HG03342 (cell line): ENCODE data around the gene PAX1.

Experiments used
- ATAC-seq: cut with Tn5 transposase; IDR thresholded peaks from one replicate; pipeline ENCODE4 v1.9.1; 2021; ENCODE audit warnings: mild to moderate bottlenecking, moderate library complexity; ENCODE audit not compliant: unreplicated experiment

The PAX1 gene

DNA sequence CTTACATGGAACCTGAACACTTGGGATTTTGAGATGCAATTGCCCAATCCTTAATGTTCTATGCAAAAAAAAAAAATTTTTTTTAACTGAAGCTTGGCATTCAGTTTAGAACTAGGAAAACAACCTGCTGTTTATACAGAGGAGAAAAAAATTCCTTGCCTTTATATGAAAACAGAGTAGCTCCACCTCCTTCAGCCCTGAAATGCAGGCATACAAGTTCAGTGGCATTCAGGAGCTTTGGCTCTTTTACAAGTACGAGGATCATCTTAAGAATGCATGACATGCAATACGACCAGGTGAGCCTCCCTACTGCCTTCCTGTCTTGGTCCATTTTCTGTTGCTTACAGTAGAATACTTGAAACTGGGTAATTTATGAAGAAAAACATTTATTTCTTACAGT lies 20.4 kb downstream of the PAX1 start:
- no peak for ATAC-seq

DNA sequence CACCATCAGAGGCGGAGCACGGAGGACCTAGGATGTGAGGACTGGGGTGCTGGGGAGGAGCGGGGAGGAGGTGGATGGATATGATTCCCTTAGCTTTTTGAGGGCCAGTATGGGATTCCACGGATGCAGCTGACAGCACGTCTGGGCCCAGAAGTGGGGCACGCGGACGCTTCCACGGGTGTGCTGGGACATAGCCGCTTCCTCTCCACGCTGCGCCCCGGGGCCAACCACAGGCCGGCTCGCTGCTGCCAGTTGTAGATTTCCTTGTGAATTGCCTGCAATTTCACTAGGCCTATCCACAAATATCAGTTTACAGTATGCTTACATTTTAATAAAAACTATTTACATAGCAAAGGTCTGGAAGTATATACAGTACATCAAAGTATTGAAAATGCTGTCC lies 23.9 kb downstream of the PAX1 start:
- no peak for ATAC-seq

- ATAC-seq = no peak
These were observed 33.7 kb downstream of the PAX1 start for GRCh38 chr20:21739161-21739560.

DNA sequence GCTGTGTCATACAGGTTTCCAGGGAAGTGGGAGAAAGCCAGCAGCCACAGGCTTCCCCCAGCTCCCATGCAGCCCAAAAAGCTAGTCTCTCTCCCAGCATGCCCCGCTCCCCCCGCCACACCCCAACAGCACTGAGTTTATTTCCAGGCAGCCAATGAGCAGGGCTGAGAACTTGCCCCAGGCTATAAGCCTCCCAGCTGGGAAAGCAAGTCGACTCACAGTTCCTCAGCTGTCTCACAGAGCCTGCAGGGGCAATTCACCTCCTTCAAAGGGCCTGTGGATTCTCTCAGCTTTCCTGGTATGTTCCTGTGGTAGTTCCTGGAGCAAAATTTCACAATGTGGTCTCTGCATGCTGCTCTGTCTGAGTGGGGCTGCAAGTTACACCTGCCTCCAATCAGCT lies 34.2 kb downstream of the PAX1 start:
- ATAC-seq = no peak

- ATAC-seq = no peak
These were observed 35.8 kb downstream of the PAX1 start for GRCh38 chr20:21741266-21741665.

GRCh38 chr20:21762646-21763045 lies 57.2 kb downstream of the PAX1 start:
- no peak for ATAC-seq

DNA sequence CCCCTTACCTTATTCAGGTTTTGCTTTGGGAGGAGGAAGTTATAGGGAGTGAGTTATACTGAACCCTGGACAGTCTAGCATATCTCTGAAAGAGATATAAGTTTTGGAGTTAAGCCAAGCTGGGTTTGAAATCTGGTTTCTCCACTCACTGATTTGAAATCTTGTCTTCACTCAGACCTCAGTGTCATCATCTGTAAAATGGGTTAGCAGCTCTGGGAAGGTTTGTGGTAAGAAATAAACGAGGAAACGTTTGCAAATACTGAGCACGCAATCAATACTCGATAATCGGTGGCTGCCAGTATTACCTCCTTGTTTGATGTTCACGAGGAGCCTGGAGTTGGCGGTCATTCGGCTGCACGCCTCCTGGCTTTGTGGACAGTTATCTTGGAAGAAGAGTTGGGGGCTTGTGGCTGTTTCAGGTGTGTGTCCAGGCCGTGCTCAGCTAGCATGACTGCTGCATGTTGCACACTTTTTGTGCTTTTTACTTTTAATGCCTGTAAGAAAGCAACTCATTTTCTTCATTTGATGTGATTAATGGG lies 61.8 kb downstream of the PAX1 start:
- ATAC-seq = no peak

DNA sequence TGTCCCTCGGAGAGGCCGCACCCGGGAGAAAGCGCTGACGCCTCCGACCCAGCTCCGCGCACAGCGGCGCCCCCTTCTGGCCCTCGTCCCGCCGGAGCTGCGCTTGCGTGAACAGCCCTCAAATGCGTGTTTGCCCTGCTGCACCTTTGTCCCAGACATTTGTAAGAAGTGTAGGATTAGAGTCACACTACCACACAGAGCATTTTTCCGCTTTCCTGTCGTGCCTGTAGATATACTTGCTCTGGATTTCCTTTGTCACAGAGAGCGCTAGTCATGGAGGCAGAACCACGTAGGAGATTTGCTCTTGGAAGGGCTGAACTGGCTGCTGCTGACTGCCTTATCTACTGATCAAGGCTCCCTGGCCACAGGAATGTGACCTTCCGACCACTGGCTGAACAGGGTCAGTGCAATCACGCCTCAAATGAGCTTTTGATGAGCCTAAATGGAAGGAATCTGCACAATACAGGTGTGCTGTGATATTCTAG lies 62.3 kb downstream of the PAX1 start:
- no peak for ATAC-seq
